ENCODE measurements around the gene INO80B. TPM values are rescaled to one million over a fixed set of nuclear protein-coding genes. Genes with fewer than 3 reads are reported as not detected.

INO80B gene
- total and polyA plus RNA-seq, 9 of the 15 experiments (the other 6 are each of a cell fraction or from before 2014, with no cell fraction given): 0.41 to 22.6 (median 9.0) TPM

GRCh38 chr2:74482801-74483674 lies 28.2 kb downstream of the INO80B start, which contains the start of the genes CCDC142 and TTC31 (continued):
- TF ChIP-seq AFF4 (CRISPR knock-in tag; IDR thresholded peaks at IDR 0.05): no peak; the same call in none of the 2 replicates
- TF ChIP-seq MCM2 (IDR thresholded peaks at IDR 0.05; ENCODE audit: low read depth): no peak
- no peak for TF ChIP-seq ZNF354B (CRISPR knock-in tag; IDR thresholded peaks at IDR 0.05)
- TF ChIP-seq POLR2G (IDR thresholded peaks at IDR 0.05; ENCODE audit: low read depth, low read length): peak; percentile 70
- TF ChIP-seq ZNF551 (CRISPR knock-in tag; IDR thresholded peaks at IDR 0.05): no peak
- TF ChIP-seq CTCF (IDR thresholded peaks at IDR 0.05 in 2 of 3, conservative IDR thresholded peaks at IDR 0.05 in 1 of 3; ENCODE audit: insufficient read depth in 2 of 3, low read depth in 1 of 3, low read length in 3 of 3): peak; percentile 86 to 95 (median 92)
- peak; percentile 73 to 81 for TF ChIP-seq ARNT (IDR thresholded peaks at IDR 0.05)
- no peak; the same call in 1 of the 2 replicates for TF ChIP-seq ZBTB1 (CRISPR knock-in tag; IDR thresholded peaks at IDR 0.05; ENCODE audit: borderline replicate concordance, low read depth)
- no peak for TF ChIP-seq IRF9 (tag; IDR thresholded peaks at IDR 0.05)
- peak; percentile 97 for TF ChIP-seq ZNF407 (IDR thresholded peaks at IDR 0.05; ENCODE audit: low read depth)
- peak; percentile 82 for TF ChIP-seq TAF7 (tag; IDR thresholded peaks at IDR 0.05)

All from K562 (cell line).